Thymus (tissue), 11 donors: ENCODE results near the gene TNFRSF14. TPM values are rescaled to one million over a fixed set of nuclear protein-coding genes. Genes with fewer than 3 reads are reported as not detected.
A peak's percentile ranks its signal among the peaks of the same experiment; 100 is the strongest.
"Not testable (repeated sequence)": the region's sequence is repeated elsewhere in the genome, so short reads cannot be mapped to it uniquely, and the experiment has no call there.

Experiments
- DNase-seq, 9 donors: peaks; one replicate each; pipeline ENCODE4 v3.0.0-alpha.2; 2013; ENCODE audit warnings: low spot score in 9 of 9, low read depth in 6 of 9, missing footprints in 1 of 9
- H3K27ac ChIP-seq, 2 donors: one replicate each; pipeline ENCODE4 v1.5.1; 2013; ENCODE audit warnings: control low read depth in 1 of 2, low read depth in 1 of 2, low read length in 1 of 2, mild to moderate bottlenecking in 1 of 2, moderate library complexity in 1 of 2
- H3K27me3 ChIP-seq, 2 donors: one replicate each; pipeline ENCODE4 v1.5.1; 2013; ENCODE audit warnings: low read length in 1 of 2; ENCODE audit not compliant: control insufficient read depth in 2 of 2, insufficient read depth in 1 of 2
- H3K36me3 ChIP-seq, 2 donors: one replicate each; pipeline ENCODE4 v1.5.1; 2013; ENCODE audit warnings: low read length in 1 of 2, mild to moderate bottlenecking in 1 of 2, moderate library complexity in 1 of 2; ENCODE audit not compliant: control insufficient read depth in 2 of 2, insufficient read depth in 2 of 2
- H3K4me1 ChIP-seq, 2 donors: one replicate each; pipeline ENCODE4 v1.5.1; 2013; ENCODE audit warnings: low read length in 2 of 2; ENCODE audit not compliant: control insufficient read depth in 2 of 2, insufficient read depth in 2 of 2
- H3K4me3 ChIP-seq, 2 donors: one replicate each; pipeline ENCODE4 v1.5.1; 2013; ENCODE audit warnings: low read length in 2 of 2, control low read depth in 1 of 2, mild to moderate bottlenecking in 1 of 2
- H3K9me3 ChIP-seq, 2 donors: one replicate each; pipeline ENCODE4 v1.5.1; 2013; ENCODE audit warnings: low read length in 1 of 2, mild to moderate bottlenecking in 1 of 2; ENCODE audit not compliant: control insufficient read depth in 2 of 2, insufficient read depth in 1 of 2
- WGBS: extraction: QIAGEN DNeasy Blood & Tissue Kit; methylation state at CpG from one replicate; pipeline ENCODE4 v1.1.7; 2013; 5-methylcytosine and 5-hydroxymethylcytosine counted together
- polyA plus RNA-seq: library from polyadenylated mRNA; stranded (reverse); fragments of 200-250 nt; gene quantifications from one replicate; pipeline ENCODE4 v1.2.3, GENCODE V29; 2013
- total RNA-seq: library from RNA; stranded (reverse); fragments of 120-200 nt; gene quantifications from one replicate; pipeline ENCODE4 v1.2.4, GENCODE V29; 2013
- donor health status: healthy.

Gene TNFRSF14
- total and polyA plus RNA-seq, 2 donors: 72.4 to 233 TPM

- Histone ChIP-seq H3K4me1 (peaks cover 40 to 81% of the 10 kb centered on the region in 2 donors), H3K27me3 (peaks cover 0 to 10% of the 10 kb centered on the region in 2 donors), H3K4me3 (no peak overlapping the region), H3K27ac (peak overlapping the region; percentile 53 to 82), H3K9me3 (no peaks in the 10 kb centered on the region), H3K36me3 (no peaks in the 10 kb centered on the region)
- WGBS: 94% methylated on average over 19 of the region's 19 CpGs
- DNase-seq: no peak
These were observed 11.1 kb upstream of the TNFRSF14 start for GRCh38 chr1:2544875-2545640.

DNA sequence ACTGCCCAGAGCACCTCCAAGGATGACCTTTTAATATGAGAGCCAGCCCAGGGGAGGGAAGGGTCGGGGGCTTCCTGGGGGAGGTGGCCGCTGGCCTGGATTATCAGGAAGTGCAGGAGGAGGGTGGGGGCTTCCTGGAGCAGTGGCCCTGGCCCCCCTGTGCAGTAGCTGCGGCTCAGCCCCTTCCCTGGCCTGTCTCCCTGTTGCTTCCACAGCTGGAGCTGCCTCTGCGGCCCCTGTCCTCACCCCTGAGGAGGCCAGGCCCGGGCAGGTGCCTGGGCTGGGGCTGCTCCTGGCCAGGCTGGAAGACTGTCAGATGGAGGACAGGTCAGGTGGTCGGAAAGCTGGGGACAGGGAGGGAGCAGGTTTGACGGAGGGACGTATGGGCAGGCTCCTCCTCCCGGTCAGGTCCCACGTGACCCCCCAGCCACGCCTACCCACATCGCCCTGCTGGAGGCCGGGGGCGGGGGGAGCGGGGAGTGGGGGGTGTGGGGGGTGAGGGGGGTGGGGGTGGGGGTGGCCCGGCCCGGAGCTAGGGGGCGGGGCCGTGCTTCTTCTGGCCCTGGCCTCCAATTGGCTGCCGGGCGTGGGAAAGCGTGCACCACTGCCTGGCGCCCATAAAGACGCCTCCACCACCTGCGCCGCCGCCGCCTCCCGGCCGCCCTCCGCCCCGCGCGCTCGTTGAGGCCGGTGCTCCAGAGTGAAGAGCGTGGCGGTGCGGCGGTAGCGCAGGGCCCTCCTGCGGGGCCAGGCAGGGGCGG, 10.2 kb upstream of the TNFRSF14 start:
- peak overlapping the region; percentile 83 to 88 for H3K4me3 ChIP-seq
- peaks cover 0 to 6% of the 10 kb centered on the region in 2 donors for H3K27me3 ChIP-seq
- H3K9me3 ChIP-seq: no peaks in the 10 kb centered on the region
- no peaks in the 10 kb centered on the region for H3K36me3 ChIP-seq
- H3K4me1 ChIP-seq: peaks cover 34 to 73% of the 10 kb centered on the region in 2 donors
- whole genome bisulfite sequencing: 2% methylated on average over 41 of the region's 43 CpGs
- peak in 7 of 9 donors; percentile 77 to 95 (median 89) for DNase-seq
- peak overlapping the region; percentile 93 to 99 for H3K27ac ChIP-seq

GRCh38 chr1:2546515-2547209, 9.5 kb upstream of the TNFRSF14 start:
- Histone ChIP-seq H3K27ac (peak overlapping the region; percentile 93 to 99), H3K27me3 (peaks cover 0 to 2% of the 10 kb centered on the region in 2 donors), H3K4me1 (peaks cover 31 to 66% of the 10 kb centered on the region in 2 donors), H3K4me3 (peak overlapping the region; percentile 83 to 88), H3K9me3 (no peaks in the 10 kb centered on the region), H3K36me3 (no peaks in the 10 kb centered on the region)
- WGBS: under 1% methylated on average over 52 of the region's 52 CpGs
- DNase-seq: peak in 7 of 9 donors; percentile 83 to 95 (median 88)

DNA sequence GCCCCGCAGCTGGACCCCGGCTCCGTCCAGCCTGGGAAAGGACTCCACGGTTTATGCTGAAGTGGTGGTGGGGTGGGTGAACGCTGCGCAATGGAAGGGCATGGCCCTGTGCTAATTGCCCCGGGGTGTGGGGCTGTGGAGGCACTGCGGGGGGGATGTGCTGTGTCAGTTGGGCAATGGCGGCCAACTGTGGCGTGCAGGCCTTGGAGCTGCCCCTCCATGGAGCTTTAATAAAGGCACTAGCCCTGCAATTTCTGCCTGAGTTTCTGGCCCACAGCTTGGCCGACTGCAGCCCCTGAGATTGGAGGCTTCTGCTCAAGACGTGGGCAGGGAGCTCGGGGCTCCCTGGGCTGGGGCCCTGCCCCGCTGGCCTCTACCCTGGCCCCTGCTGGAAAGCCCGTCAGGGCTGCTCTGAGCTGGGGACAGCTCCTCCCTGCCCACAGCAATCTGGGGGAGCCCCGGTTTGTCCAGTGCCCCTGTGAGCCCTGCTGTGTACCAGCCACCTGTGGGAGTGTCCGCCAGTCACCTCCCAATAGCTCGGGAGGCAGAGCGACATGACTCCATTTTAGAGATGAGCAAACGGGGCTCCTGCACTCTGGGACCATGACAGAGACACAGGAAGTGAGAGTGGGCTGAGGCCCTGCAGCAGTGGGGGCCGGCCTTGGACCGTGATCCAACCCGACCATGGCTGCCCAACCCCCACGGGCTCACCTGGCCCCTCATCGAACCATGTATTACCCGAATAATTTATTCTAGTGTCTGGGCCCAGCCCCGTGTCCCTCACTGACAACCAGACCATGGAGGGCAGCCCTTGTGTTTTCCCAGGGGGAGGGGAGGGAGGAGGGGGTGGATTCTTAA, 8.7 kb upstream of the TNFRSF14 start:
- Histone ChIP-seq H3K4me1 (peaks cover 29 to 60% of the 10 kb centered on the region in 2 donors), H3K36me3 (no peaks in the 10 kb centered on the region), H3K27me3 (no peaks in the 10 kb centered on the region), H3K4me3 (peak overlapping the region; percentile 83 to 88), H3K27ac (peak overlapping the region; percentile 93 to 99), H3K9me3 (no peaks in the 10 kb centered on the region)
- peak in 1 of 9 donors; percentile 75 for DNase-seq
- WGBS: 18% methylated on average over 27 of the region's 27 CpGs

- peak overlapping the region; percentile 83 to 88 for H3K4me3 ChIP-seq
- H3K27ac ChIP-seq: peak overlapping the region; percentile 93 to 99
- peak in 5 of 9 donors; percentile 62 to 89 (median 80) for DNase-seq
- no peaks in the 10 kb centered on the region for H3K9me3 ChIP-seq
- H3K27me3 ChIP-seq: no peaks in the 10 kb centered on the region
- WGBS: 13% methylated on average over 17 of the region's 17 CpGs
- H3K4me1 ChIP-seq: peaks cover 28 to 53% of the 10 kb centered on the region in 2 donors
- H3K36me3 ChIP-seq: no peaks in the 10 kb centered on the region
These were observed 8.0 kb upstream of the TNFRSF14 start for GRCh38 chr1:2548068-2548589.

- H3K9me3 ChIP-seq, H3K36me3 ChIP-seq, H3K27me3 ChIP-seq: not testable (repeated sequence)
- Histone ChIP-seq H3K27ac (peak overlapping the region; percentile 93 to 99), H3K4me1 (peaks cover 15 to 46% of the 10 kb centered on the region in 2 donors), H3K4me3 (peak overlapping the region in 1 of 2 donors; percentile 16)
- 78% methylated on average over 25 of the region's 28 CpGs for WGBS
- peak in 1 of 9 donors; percentile 33 for DNase-seq
These were observed 6.7 kb upstream of the TNFRSF14 start for GRCh38 chr1:2549367-2550029.

DNA sequence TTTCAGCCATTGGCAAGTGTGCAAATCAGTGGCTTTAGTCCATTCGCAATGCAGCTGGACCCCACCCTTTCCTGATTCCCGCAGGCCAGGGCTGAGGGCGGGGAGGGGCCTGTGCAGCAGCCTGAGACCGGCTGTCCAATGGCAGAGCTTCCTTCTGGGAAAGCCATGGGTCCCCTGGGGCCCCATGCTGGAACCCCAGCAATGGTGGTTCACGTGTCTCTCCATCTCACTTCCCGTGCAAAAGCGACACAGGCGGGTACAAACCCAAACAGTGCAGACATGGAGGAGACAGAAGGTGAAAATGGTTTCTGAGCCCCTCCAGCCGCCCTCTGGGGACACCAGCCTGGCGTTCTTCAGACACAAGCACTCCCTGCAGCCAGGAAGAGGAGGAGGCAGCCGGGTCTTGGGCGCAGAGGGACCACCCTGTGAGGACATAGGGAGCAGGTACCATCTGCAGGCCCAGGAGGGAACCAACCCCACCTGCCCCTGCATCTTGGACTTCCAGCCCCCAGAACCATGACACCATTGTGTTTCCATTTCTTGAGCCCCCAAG, 5.8 kb upstream of the TNFRSF14 start:
- H3K4me3 ChIP-seq, H3K27ac ChIP-seq, DNase-seq, H3K9me3 ChIP-seq, H3K27me3 ChIP-seq, H3K36me3 ChIP-seq: not testable (repeated sequence)
- peaks cover 18 to 46% of the 10 kb centered on the region in 2 donors for H3K4me1 ChIP-seq
- WGBS: 95% methylated on average over 10 of the region's 12 CpGs
